Gastrocnemius medialis (tissue), 4 donors: Measurements from ENCODE around the gene ZNF276.

Source experiments
- POLR2A ChIP-seq, 2 donors: fragments of 450-650 bp; IDR thresholded peaks; one replicate each; pipeline ENCODE4 v1.6.1; 2017; ENCODE audit warnings: antibody characterized with exemption in 2 of 2, mild to moderate bottlenecking in 2 of 2, moderate library complexity in 2 of 2
- TF ChIP-seq, protein P1 (sequence below), 5 experiments: fragments of 450-650 bp in 3 of 5; fragments of 200-600 bp in 2 of 5; sonication (generic) in 2 of 5; IDR thresholded peaks in 4 of 5; conservative IDR thresholded peaks in 1 of 5; 1 replicate in 4 of 5; 2 replicates in 1 of 5; pipeline ENCODE4 v1.5.1; 2016 to 2019; ENCODE audit warnings: antibody characterized with exemption in 5 of 5, mild to moderate bottlenecking in 3 of 5, moderate library complexity in 3 of 5

DNA sequence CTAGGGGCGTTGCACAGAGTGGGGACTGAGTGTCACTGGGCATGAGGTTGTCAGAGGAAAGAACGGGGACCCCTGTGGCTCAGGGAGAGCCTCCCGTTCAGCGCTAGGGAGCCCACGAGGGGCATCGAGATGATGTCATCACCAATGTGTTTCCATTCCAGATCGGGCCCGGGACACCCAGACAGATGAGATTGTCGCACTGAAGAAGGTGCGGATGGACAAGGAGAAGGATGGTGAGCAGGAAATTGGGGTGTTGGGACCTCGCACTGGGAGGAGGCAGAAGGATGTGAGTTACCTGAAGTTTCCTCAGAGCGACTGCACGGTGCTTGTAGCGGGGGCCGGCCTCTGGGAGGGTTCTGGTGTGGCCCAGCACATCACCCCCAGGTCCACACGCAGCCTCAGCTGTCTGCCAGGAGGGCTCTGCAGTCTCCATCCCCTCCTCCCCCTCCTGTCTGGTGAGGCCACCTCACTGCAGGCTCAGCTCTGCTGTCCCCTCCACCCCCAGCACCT lies 30.9 kb upstream of the ZNF276 start:
- TF ChIP-seq POLR2A (IDR thresholded peaks at IDR 0.05) = no peak
- TF ChIP-seq, protein P1, sequence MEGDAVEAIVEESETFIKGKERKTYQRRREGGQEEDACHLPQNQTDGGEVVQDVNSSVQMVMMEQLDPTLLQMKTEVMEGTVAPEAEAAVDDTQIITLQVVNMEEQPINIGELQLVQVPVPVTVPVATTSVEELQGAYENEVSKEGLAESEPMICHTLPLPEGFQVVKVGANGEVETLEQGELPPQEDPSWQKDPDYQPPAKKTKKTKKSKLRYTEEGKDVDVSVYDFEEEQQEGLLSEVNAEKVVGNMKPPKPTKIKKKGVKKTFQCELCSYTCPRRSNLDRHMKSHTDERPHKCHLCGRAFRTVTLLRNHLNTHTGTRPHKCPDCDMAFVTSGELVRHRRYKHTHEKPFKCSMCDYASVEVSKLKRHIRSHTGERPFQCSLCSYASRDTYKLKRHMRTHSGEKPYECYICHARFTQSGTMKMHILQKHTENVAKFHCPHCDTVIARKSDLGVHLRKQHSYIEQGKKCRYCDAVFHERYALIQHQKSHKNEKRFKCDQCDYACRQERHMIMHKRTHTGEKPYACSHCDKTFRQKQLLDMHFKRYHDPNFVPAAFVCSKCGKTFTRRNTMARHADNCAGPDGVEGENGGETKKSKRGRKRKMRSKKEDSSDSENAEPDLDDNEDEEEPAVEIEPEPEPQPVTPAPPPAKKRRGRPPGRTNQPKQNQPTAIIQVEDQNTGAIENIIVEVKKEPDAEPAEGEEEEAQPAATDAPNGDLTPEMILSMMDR (IDR thresholded peaks at IDR 0.05 in 4 of 5, conservative IDR thresholded peaks at IDR 0.05 in 1 of 5) = no peak
